Omental fat pad (tissue), 4 donors: Measurements from ENCODE around the gene TSPAN1. TPM values are rescaled to one million over a fixed set of nuclear protein-coding genes. Genes with fewer than 3 reads are reported as not detected.

Experiments used
- ATAC-seq: fragments of 150-250 bp; one replicate; pipeline ENCODE4 v1.9.1; 2016; ENCODE audit warnings: mild to moderate bottlenecking, moderate library complexity; ENCODE audit not compliant: low FRiP score
- DNase-seq: peaks from one replicate; pipeline ENCODE4 v3.0.0-alpha.2; 2019; ENCODE audit warnings: low spot score
- total RNA-seq, 4 donors: library from RNA; depleted of rRNA; stranded (reverse); fragments of >200 nt; gene quantifications; one replicate each; pipeline ENCODE4 v1.1.0, GENCODE V29; 2016
- TF ChIP-seq, protein P1 (sequence below), 3 donors: fragments of 450-650 bp; IDR thresholded peaks; one replicate each; pipeline ENCODE4 v1.5.1; 2016 to 2017; ENCODE audit warnings: antibody characterized with exemption in 3 of 3, mild to moderate bottlenecking in 3 of 3, moderate library complexity in 2 of 3

TSPAN1 gene
- total RNA-seq, 4 donors from 2014 or later, result 0.84 to 1.2 (median 1.2) TPM; not detected in 1

DNA sequence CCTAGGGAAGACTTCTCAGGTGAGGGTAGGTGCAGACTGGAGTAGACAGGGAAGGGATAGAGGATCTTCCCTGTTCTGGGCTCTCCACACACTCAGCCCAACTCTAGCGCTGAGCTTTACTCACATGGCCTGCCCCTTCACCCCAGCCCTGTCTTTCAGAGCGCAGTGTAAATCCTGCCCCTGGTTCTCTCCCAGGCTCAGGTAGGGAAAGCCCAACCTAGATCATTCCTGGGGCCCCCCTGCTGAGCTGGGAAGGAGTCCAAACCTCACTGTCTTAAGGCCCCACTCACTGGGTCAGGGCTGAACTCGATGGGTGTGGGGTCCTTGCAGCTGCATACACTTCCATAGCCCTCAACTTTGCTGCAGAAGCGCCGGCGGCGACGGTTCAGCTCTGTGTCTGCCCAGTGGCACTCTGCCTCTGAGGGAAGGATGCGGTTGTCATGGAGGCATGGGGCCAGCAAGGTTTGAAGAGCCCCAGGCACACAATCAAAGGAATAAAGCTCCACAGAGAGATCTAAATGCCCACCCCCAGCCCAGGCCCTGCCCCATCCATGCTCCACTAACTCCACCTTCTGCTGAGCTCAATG, 19.2 kb downstream of the TSPAN1 start:
- DNase-seq (no peak), ATAC-seq (no peak)
- TF ChIP-seq, protein P1, sequence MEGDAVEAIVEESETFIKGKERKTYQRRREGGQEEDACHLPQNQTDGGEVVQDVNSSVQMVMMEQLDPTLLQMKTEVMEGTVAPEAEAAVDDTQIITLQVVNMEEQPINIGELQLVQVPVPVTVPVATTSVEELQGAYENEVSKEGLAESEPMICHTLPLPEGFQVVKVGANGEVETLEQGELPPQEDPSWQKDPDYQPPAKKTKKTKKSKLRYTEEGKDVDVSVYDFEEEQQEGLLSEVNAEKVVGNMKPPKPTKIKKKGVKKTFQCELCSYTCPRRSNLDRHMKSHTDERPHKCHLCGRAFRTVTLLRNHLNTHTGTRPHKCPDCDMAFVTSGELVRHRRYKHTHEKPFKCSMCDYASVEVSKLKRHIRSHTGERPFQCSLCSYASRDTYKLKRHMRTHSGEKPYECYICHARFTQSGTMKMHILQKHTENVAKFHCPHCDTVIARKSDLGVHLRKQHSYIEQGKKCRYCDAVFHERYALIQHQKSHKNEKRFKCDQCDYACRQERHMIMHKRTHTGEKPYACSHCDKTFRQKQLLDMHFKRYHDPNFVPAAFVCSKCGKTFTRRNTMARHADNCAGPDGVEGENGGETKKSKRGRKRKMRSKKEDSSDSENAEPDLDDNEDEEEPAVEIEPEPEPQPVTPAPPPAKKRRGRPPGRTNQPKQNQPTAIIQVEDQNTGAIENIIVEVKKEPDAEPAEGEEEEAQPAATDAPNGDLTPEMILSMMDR (IDR thresholded peaks at IDR 0.05), result no peak

DNA sequence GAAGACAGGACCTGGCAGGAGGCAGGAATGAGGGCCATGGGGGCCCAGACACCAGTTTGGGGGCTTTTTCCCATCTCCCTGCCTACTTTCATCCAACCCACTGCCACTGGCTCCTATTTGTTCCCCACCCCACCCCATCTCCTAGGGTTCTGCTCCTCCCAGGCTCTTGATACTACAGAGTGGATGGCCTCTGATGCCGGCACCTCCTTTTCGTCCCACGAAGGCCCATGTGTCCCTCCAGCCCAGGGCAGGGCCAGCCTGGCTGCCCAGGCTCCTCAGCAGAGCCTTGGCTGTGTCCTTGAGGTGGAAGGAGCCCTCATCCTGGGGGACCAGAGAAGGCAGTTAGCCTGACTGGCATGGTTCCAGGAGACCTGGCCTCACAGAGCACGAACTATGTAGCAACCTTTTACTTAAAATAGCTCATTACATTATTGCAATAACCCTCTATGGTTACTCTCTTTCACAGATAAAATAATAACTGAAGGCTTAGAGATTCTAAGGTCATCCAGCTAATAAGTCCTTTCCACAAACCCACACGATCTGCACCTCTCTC, 19.8 kb downstream of the TSPAN1 start:
- DNase-seq, result no peak
- no peak for ATAC-seq
- TF ChIP-seq, protein P1 (IDR thresholded peaks at IDR 0.05), result no peak

DNA sequence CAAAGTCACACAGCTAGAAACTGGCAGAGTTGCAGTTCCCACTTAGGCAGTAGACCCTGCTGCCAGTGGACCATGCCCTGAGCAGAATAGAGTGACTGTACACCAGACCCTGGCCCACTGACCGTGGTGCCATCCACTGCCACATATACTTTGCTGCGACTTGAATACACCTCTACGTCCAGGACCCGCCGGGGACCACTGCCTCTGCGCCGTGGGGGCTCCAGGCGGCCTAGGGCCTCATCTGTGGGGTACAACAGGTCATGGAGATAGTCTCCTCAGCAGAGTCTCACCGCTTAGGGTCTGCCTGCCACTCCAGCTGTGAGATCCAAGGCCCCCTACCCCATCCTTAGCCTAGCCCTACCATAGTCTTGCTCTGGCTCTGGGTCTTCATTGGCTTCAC, 21.7 kb downstream of the TSPAN1 start:
- ATAC-seq (no peak), DNase-seq (no peak)
- TF ChIP-seq, protein P1 (IDR thresholded peaks at IDR 0.05), result no peak

DNA sequence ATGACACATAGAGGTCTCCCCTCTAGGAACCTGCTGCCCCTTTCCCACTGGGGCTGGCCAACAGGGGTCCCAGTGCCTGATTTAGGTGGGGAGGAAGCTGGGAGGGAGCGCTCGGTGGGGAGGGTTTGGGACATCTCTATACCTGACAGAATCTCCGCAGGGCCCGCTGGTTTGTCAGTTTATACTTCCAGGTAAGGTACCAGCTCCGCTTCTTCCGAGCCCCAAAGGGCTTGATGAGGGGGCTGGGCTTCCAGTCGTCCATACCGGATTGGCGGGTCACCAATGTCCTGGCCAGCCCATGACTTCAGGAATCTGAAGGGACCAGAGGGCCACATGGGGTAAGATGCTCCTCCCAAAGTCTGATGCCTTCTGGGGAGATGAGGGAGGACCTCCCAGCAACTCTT, 22.7 kb downstream of the TSPAN1 start:
- DNase-seq, result no peak
- ATAC-seq, result no peak
- TF ChIP-seq, protein P1 (IDR thresholded peaks at IDR 0.05), result no peak

DNA sequence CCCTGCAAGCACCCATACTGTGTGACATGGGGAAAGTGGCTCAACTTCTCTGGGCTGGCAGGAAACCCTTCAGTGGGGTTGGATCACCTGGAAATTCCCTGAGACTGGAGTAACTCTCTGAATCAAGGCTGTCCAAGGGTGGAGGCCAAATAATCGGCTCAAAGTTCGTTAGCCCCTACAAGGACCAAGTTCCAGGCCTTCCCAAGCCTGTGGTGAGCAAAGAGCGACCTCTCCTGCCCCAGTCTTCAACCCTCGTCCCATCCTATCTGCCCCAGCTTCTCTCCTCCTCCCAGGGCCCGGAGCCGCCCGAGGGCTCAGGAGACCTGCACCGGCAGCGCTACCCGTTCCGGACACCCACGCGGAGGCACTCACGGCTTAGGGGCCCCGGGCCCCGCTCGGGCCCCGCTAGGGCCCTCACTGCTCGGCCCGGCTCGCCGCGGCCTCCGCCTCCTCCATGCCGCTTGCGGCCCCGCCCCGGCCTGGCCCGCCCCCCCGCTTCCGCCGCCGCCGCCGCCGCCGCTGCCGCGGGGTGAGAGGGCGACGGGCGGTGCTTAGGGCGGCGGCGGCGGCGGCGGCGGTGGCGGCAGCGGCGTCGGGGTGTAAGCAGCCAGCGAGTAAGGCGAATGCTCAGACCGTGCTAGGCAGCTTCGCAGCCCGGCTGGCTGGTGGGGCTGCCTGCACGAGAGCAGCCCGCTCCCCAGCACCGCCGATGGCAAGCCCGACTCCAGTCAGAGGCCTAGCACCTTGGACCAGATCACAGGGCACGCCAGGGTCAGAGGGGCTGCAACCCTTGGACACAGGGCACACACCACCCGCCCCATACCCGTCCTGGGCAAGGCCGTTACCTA, 23.3 kb downstream of the TSPAN1 start, which contains the start of gene POMGNT1:
Gene POMGNT1 (minus strand): TSS at position 471 of the 848 bp plus-strand sequence. CDS start 613 bp downstream, outside the sequence.
- no peak for DNase-seq
- ATAC-seq, result peak; percentile 90
- TF ChIP-seq, protein P1 (IDR thresholded peaks at IDR 0.05), result no peak

DNA sequence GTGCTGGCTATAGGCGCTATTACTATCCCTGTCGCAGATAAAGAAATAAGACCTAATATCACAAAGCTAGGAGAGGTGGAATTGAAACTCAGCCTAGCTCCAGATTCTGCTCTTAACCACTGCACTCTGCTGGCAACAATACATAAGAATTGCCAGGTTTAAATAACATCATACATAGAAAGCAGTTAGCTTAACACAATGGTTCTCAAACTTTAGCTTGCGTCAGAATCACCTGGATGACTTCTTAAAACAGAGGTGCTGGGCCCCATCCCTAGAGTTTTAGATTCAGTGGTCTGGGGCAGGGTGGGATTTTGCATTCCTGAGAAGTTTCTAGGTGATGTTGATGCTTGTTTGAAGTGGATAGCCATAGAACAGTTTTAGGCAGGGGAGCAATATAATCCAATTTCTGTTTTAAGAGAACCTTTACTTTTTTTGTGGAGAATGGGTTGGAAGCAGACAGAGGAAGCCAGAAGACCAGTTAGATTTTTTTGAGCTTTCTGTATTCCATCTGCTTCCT, 24.4 kb downstream of the TSPAN1 start:
- DNase-seq, result no peak
- no peak for ATAC-seq
- TF ChIP-seq, protein P1 (IDR thresholded peaks at IDR 0.05), result no peak
